DOHH2 (cell line): Measurements from ENCODE around the gene DAPK2.

Source experiments
- EZH2phosphoT487 ChIP-seq: fragments of 200-600 bp; sonication (generic); IDR thresholded peaks from 2 replicates; pipeline ENCODE4 v1.6.1; 2017; ENCODE audit warnings: borderline replicate concordance, mild to moderate bottlenecking, antibody characterized with exemption, low read length, moderate library complexity, mixed read lengths
- TF ChIP-seq, protein P1 (sequence below): fragments of 200-600 bp; sonication (generic); IDR thresholded peaks from one replicate; pipeline ENCODE4 v1.5.1; 2014; ENCODE audit warnings: antibody characterized with exemption, mild to moderate bottlenecking, low read depth, low read length; ENCODE audit not compliant: poor library complexity, severe bottlenecking

GRCh38 chr15:64045101-64045435 is 1.2 kb downstream of the DAPK2 start:
- TF ChIP-seq, protein P1, sequence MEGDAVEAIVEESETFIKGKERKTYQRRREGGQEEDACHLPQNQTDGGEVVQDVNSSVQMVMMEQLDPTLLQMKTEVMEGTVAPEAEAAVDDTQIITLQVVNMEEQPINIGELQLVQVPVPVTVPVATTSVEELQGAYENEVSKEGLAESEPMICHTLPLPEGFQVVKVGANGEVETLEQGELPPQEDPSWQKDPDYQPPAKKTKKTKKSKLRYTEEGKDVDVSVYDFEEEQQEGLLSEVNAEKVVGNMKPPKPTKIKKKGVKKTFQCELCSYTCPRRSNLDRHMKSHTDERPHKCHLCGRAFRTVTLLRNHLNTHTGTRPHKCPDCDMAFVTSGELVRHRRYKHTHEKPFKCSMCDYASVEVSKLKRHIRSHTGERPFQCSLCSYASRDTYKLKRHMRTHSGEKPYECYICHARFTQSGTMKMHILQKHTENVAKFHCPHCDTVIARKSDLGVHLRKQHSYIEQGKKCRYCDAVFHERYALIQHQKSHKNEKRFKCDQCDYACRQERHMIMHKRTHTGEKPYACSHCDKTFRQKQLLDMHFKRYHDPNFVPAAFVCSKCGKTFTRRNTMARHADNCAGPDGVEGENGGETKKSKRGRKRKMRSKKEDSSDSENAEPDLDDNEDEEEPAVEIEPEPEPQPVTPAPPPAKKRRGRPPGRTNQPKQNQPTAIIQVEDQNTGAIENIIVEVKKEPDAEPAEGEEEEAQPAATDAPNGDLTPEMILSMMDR, result no peak
- TF ChIP-seq EZH2phosphoT487, result no peak
